LHCN-M2 (cell line): ENCODE data around the gene UBE2Q1. TPM values are rescaled to one million over a fixed set of nuclear protein-coding genes. Genes with fewer than 3 reads are reported as not detected.

Experiments used
- DNase-seq: peaks from one replicate; pipeline ENCODE4 v3.0.0-alpha.2; 2012; ENCODE audit warnings: low read depth
- total RNA-seq: library from RNA; depleted of rRNA; stranded (reverse); fragments of >200 nt; gene quantifications from 2 replicates; pipeline ENCODE4 v1.2.3, GENCODE V29; 2014; rRNA removed

UBE2Q1 gene
- total RNA-seq, 1 experiment from 2014 or later = 37.5 TPM

DNA sequence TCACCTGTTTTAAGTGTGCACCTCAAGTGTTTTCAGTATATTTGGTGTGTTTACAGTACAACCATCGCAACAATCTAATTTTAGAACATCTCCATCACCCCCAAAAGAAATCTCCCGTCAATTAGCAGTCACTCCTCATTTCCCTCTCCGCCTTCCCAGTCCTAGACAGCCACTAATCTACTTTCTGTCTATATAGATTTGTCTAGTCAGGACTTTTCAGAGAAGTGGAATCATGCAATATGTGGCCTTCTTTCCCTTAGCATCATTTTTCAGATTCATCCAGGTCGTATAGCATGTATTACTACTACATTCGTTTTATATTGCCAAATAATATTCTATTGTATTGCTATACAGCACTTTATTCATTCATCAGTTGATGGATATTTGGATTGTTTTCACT is 54.6 kb downstream of the UBE2Q1 start:
- DNase-seq = no peak

GRCh38 chr1:154502744-154503115 is 55.7 kb downstream of the UBE2Q1 start:
- DNase-seq = no peak

DNA sequence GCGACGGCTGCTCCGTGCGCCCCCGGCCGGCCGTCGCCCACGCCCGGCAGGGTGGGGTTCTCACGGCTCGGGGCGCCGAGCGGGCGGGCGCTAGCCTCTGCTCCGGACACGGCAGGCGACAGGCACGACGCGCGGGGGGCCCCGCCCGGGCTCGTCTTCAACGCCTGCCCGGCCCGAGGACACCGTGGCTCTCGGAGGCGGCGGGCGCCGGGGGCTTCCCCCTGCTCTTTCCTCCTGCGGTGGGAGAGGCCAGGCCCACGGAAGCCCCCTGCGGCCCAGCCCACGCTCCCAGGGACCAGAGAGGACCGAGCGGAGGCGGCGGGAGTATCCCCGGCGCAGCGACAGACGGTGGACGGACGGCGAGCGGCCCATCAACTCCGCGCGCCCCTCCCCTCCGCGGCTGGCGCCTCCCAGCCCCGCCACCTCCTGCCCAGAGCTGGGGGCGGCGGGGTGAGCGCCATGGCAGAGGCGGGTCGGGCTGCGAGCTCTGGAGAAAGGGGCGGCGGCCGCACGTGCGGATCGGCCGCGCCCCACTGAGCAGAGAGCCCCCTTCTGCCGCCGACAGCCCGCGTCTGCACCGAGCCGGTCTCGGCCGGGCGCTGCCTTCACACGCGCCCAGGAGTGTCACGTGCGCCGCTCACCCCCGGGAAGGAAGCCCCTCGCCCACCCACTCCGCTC is 56.3 kb downstream of the UBE2Q1 start, which contains the start of the genes SHE and TDRD10:
Gene SHE, minus strand, starts transcription at position 347 of the 678 bp plus-strand sequence. CDS start 386 bp downstream, outside the sequence.
Gene TDRD10, plus strand, starts transcription at position 154 of the 678 bp plus-strand sequence. CDS start 4,685 bp downstream, outside the sequence.
- no peak for DNase-seq

- no peak for DNase-seq
Measured at GRCh38 chr1:154501423-154502065, 56.9 kb downstream of the UBE2Q1 start.

GRCh38 chr1:154500533-154500932 is 57.9 kb downstream of the UBE2Q1 start:
- DNase-seq = no peak

- no peak for DNase-seq
Measured at GRCh38 chr1:154499446-154499845, 59.0 kb downstream of the UBE2Q1 start.

Other genes with a start within 250 kb of the UBE2Q1 start
- gene AQP10, start 237.6 kb downstream of the UBE2Q1 start, total RNA-seq = not detected in 2 replicates
- 59.2 and 64.9 TPM in 2 replicates for gene ATP8B2, start 233.1 kb downstream of the UBE2Q1 start, total RNA-seq
- 0.19 and 0.40 TPM in 2 replicates for gene IL6R, start 153.3 kb downstream of the UBE2Q1 start, total RNA-seq
- gene TDRD10, start 56.4 kb downstream of the UBE2Q1 start, total RNA-seq = not detected in 2 replicates
- gene SHE, start 56.2 kb downstream of the UBE2Q1 start, total RNA-seq = not detected in 2 replicates
- 0.06 and 0.17 TPM in 2 replicates for gene CHRNB2, start 9.1 kb upstream of the UBE2Q1 start, total RNA-seq
- gene ADAR, start 49.5 kb upstream of the UBE2Q1 start, total RNA-seq = 77.1 and 99.0 TPM in 2 replicates